Colon (tissue), 2 donors: Measurements from ENCODE around the gene ASXL3.

Source experiments
- FAIRE-seq: peaks from 2 replicates; lab custom pipeline; 2012; peaks lifted over from hg19 to GRCh38; lab: Jason Lieb, UNC
- donor health status: control.
- donor health status: control.

The ASXL3 gene

DNA sequence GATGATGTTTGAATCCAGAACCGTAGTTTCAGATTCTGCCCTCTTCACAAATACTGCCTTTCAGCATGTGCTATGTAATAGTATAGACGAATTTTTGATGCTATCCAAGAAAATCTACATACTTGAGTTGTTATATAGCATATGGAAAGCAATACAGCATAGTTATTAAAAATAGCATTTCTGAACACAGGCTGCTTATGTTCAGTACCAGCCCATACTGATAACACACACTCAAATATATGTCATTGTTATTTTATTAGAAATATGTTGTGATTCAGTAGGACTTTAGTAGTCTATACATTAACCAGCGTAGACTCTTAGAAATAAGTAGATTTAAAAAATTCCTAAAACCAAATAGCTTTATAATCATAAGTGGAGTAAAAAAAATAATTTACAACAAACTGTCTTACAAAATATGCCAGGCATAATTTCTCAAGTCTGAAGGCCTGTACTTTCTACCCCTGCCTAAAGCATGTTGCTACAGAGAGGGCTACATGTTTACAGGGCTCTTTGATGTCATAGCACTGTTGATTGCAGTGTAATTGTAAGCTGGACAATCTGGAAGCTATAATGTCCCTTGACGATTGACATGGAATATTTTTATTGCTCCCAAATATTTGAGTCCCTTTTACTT, 86.3 kb downstream of the ASXL3 start:
- FAIRE-seq = no peak

DNA sequence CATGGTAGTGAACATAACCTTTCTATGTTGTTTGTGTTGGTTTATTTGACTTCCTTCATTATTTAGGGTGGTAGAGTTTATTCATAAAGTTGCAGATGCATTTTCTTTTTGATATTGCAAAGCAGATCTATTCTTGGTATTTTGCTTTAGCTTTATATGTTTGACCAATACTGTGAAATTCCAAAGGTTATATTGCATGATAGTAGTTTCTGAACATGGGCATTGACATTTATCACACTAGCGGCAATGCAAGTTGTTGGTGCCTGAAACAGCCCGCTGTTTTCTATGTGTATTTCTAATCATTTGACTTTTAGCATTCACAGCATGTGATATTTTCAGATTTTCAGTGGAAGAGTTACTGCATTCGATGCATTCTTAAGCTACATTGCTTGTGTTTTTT, 87.2 kb downstream of the ASXL3 start:
- no peak for FAIRE-seq

DNA sequence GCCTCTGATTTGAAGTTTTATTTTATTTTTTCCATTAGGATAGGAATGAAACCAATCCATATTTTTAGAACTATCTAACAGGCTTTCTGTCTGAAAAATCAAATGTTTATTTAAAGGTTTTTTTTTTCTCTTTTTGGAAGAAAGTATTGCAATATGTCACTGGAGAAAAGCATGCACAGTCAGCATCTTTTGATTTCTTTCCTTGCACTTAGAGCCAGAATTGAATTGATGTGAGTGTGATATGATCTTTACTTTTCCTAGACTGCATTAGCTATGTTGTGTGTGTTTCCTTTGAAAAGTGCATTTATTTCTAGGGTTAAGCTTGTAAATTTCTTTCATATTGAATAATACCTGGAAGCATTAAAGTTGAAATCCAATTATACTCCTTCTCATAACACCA, 87.6 kb downstream of the ASXL3 start:
- FAIRE-seq = no peak

DNA sequence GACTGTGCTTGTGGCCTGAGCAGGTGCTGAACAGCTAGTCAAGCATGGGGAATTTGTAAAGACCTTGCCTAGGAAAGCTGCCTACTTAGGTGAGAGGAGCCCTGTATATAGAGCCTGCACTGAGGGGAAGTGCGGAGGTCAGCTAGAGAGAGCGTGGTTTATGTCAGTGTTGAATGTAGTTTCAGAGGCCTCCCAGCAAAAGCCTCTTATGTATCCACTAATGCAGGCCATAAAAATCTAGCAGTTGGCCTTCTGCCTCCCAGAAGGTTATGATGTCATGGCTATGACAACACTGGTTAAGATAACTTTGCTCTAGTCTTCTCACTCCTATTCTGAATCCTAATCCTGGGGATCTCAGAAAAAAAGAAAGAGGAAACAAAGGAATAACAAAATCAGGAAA, 88.9 kb downstream of the ASXL3 start:
- FAIRE-seq = no peak

DNA sequence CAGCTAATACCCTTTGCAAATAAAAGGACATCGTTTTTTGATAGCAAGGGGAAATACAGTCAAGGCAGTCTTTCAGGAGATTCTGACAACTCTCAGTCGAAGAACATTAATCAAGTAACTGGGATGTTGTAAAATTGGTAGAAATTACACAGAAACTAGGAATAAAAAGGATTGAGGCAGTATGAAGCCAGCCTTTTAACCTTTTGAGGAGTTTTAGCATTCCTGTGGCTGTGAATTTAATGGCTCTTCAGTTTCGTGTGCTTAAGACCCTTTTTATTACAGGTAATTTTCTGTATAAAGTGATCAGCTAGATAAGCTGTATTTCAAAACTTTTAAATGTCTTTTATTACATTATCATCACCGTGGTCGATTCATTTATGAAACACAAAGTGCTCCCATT, 91.6 kb downstream of the ASXL3 start:
- FAIRE-seq = no peak

DNA sequence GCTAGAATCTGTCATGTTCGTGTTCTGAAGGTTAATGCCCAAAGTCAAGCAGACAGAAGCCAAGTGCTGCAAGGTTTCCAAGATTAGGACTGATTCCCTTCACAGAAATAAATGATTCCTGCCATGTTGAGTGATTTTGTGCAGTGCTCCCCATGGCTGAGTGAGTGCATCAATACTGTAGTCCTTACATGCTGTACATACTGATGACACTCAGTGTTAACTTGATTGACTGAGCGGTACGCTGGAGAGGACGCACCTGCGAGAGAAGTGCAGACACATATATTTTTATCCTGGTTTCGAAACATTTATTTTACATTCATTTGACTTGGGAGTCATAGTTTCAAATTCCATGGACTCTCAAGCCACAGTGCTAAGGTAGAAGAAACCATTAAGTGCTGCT, 92.0 kb downstream of the ASXL3 start:
- FAIRE-seq = no peak

DNA sequence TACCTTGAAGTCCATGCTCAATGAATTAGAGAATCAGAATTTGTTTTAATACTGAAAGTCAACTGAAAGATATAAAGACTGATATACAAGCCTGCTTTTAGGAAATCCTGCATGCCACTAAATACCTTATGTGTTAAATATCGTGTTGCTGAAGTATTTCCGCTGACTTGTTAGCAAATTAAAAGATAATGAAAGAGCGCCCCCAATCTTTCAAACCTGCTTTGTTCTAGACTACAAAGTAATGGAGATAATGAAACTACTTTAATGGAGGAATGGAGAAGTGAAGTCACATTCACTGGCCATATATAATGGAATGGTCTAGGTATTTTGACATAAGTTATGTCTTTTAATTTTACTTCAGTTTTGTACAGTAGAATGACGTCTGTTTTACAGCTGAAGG, 95.7 kb downstream of the ASXL3 start:
- no peak for FAIRE-seq

DNA sequence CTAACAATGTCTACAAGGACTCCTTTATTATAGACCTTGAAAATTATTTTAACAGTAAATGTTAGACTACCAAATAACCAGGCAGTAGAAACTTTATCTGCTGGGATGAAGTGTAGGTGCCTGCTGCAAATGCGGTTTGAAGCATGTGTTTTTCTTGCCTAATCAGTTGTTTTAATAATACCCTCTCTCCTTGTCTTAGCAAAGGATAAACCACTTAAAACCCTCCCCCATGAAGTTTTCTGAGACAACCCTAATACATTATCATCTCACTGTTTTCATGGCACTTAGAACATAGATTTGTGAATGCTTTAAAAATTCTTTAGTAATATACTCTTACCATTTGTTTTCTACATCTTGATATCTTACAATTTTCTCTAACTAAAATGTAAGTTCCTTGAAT, 98.6 kb downstream of the ASXL3 start:
- no peak for FAIRE-seq

DNA sequence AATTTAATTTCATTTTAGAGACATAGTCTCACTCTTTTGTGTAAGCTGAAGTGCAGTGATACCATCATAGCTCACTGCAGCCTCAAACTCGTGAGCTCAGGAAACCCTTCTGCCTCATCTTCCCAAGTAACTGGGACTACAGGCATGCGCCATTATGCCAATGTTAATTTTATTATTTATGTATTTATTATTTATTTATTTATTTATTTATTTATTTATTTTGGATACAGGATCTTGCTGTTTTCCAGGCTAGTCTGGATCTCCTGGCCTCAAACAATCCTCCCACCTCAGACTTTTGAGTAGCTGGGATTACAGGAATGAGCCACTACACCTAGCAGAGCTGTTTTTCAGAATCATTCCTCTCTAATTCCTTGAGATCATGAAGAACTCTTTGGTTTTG, 99.9 kb downstream of the ASXL3 start:
- FAIRE-seq = no peak

DNA sequence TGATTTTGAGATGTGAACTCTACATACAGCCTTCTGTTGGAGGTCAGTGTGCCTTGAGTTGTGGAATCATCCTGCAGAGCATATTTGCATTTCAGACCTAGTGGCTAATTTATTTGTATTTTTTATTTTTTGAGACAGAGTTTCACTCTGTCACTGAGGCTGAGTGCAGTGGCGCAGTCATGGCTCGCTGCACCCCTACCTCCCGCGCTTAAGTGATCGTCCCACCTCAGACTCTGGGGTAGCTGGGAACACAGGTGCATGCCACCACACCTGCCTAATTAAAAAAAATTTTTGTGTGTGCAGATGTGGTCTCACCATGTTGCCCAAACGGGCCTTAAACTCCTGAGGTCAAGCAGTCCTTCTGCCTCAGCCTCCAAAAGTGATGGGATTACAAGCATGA, 104.4 kb downstream of the ASXL3 start:
- FAIRE-seq = no peak

DNA sequence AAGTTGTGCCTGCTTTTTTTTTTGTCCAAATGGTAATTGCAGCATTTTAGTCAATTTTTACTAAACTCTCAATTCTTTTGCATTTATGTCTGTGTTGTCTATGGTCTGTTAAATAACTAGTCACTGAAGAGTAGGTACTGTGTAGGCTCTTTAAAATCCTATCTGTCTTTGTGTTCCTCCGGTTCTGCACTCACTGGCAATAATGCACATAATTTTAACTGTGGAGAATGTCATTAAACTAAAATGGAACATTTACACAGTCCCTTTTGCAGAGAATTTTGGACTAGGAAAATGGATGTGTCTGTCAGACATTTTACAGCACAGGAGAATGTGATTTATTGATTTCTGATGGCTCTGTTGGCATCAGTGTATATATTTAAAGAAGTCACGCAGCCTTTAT, 116.6 kb downstream of the ASXL3 start:
- FAIRE-seq = no peak

DNA sequence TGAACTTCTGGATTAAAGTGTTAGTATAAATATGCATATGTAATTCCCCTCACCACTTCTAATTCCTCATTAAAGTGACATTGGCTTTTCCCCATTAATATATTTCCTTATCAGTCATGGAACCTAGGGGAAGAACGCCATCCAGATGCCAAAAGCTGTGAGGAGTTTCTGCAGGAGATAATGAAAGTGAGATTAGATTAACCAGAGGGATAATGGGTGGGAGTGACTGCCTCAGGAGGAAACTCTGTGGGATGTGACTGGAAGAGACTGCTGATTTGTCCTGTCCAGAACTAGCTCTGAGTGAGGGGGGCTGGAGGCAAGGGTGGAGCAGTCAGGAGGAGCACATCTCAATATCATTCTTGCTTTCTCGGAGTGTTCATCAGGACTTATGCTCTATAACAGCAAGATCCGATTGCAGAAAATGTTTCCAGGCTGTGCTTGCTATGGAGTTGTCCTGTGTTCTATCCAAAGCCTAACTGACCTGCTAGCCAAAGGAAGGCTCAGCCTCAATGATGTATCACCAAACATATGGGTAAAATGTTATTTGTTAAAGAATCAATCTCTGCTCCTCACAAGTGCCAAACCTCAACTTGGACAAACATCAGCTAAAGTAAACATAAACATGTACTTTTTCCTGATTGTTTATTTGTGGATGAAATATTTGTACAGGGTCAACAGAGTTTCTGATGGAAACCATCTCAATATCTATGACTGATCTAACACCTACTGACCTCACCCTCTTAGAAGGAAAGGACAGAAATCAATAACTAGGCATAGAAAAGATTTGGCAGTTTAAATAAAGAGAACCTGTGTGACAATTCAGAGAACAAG, 118.5 kb downstream of the ASXL3 start:
- no peak for FAIRE-seq

DNA sequence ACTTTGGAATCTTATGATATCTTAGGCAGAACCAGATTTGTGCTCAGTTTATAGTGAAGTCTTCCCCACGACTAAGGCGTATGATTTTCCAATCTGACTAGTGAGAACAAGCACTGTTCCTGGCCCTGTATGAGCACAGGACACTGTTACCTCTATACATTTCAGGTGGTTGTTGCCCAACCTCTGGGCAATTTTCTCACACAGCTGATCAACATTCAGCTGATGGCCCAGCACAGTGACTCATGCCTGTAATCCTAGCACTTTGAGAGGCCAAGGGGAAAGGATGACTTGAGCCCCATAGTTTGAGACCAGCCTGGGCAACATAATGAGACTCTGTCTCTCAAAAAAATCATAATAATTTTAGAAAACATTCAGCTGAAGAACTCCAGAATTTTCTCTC, 119.5 kb downstream of the ASXL3 start:
- no peak for FAIRE-seq

DNA sequence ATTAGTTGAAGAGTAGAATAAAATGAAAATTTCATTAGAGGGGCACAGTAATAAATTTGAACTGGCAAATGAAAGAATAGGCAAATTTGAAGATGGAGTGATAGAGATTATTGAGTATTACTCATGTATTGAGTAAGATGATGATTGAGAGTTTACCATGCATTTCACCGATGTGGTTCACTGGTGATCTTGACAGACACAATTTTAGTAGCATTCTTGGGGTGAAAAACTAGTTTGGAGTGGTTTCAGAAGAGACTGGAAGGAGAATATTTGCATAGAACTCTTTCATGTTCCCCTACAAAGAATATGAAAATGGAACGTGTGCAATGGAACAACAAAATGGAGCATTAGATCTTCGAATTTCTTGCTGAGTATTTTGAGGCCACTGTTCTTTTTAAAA, 121.4 kb downstream of the ASXL3 start:
- no peak for FAIRE-seq

DNA sequence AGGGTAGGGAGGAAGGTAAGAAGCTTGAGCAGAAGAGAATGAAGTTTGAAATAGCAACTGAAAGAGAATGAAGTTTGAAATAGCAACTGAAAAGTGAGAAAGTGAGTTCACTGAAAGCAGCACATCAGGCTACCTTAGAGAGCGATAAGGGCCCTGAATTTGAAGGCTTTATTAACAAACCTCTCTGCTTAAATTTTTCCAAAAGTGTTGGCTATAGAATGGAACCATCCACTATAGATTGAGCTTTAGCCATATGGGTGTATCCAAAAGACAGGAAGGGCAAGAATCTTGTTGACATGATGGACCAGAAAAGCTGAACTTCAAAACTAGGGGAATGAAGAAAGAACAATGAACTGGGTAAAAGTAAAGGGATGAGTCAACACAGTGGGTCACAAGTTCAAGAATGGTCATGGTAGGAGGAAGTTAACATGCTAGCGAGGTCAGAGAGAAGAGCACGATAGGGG, 122.5 kb downstream of the ASXL3 start:
- no peak for FAIRE-seq

DNA sequence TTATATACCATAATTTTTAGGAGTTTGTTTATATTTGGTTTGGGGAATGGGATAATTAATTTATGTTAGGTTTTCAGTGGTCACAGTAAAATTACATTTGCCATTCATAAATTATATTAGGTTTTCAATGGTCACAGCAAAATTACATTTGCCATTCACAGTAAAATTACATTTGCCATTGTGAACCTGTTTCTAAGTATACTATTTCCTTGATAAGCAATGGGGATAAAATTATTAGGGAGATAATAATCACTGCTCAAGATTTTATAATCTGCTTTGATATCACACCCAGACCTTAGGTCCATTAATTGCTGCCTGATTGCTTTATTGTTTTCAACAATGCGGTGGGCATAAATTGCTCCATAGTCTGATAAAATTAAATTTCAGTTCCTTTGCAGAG, 124.6 kb downstream of the ASXL3 start:
- FAIRE-seq = no peak

DNA sequence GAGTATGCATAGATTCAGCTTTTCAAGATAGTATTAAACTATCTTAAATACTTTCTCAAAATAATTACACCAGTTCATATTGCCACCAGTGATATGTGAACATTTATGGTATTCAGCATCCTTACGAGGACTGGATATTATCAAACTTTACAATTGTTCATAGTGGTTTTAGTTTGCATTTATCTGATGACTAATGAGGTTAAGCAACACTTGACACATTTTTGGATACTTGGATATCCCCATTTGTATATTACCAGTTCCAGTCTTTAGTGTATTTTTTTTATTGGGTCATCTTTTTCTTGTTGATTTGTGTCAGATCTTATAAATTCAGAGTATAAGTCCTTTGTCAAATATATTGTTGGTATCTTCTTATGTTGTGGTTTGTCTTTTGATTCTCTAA, 128.4 kb downstream of the ASXL3 start:
- FAIRE-seq = no peak

DNA sequence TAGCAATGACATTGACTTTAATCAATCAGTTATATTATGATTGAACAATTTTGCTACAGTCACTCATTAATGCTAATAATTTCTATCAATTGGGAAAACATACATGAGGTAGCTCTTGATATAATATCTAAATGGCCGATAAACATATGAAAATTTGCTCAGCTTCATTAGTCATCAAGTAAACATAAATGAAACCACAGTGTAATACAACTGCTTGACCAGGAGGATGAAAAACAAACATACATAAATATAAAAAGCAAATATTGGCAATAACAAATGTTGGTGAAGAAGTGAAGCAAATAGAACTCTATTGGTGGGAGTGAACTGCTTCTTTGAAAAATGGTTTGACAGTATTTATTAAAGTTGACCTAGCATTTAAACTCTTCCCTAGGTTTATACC, 130.9 kb downstream of the ASXL3 start:
- FAIRE-seq = no peak

DNA sequence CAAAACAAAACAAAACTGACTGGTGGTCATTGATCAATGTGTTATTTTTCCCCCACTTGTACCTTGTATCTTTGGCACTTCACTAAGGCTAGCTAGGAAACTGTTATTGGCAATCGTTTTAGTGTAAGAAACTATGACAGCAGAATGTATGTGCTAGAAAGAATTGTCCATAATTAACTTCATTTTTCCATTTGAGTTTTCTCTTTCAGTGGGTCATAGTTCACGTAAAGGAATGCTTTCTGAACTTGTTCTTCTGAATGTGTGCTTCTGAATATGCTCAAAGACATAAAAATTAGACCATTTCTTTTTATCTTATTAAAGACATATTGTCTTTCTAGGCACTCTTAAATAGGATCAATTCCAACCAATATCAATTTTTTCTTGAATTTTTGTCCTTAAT, 132.2 kb downstream of the ASXL3 start:
- no peak for FAIRE-seq

DNA sequence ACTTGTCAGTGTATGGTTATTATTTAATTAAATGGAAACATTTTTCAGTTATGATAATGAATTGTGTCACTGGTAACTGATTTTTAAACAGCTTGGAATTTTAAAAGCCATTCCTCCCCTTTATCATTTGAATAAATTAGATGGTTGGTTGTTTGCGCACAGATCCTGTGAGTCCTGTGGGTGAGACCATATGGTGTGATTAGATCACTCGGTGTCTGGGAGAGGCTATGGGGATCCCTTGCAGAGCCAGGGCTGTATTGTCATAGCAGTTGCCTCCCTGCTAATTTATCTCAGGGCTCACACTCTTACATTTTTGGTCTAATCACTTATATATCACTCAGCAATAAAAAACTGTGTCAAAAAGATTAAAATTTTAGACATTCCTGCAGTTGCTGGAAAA, 133.5 kb downstream of the ASXL3 start:
- FAIRE-seq = no peak

DNA sequence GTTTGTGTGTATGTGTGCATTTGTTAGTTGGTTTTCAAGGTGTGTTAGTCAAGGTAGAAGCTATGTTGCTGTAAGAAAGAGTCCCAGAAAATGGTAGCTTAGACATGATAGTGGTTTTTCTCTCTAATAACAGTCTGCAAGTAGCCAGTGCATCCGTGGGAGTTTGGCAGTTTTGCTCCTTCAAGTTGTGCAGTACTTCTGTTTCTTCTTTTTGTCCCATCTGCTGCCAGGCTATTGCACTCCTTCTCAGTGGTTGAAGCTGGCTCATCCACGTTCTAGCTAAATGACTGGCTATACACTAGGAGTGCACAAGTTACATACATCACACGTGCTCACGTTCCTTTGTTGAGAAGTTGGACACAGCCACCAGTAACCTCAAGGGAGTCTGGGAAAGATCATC, 134.7 kb downstream of the ASXL3 start:
- FAIRE-seq = no peak

DNA sequence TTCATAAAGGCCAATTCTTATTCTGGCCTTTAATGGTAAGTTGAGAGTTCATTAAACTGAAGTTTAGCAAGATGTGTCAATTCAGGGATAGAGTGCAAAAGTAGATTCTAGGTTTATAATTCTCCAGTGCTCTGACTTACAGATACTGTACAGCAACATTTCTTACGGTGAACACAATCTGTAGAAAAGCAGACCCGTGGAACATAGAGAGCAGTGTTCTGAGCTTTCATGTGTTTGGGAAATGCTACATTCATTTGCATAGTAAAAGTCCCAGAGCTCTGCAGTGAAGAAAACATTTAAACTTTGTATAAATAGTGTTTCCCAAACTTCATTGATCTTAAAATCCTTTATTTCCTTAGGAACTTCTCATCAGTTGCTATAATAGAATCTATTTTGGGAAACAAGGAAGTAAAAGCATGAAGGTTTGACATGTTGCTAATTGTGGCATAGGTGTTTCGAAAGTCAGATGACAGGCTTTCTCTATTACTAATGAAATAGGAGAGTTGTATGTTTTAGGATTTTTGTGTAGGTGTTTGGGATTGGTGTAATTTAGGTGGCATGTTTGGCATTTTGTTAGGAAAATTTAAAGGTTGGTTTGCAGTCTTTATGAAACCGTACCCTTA, 138.2 kb downstream of the ASXL3 start:
- no peak for FAIRE-seq

DNA sequence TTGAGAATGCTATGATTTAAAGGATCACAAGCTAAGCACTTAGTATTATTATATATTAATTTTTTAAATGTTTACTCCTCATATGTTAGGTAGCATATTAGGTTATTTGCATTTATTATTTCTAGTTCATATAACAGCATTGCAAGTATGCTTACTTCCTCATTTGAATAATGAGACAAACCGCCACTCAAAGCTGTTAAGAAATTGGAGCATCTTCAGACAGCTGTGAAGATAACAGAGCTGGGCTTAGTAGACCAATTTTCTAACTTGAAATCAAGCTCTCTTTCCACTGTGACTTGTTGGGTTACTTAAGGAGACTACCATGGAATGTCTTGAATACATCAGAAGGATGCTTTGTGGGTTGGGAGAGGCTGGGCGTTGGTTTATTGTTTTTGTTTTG, 139.3 kb downstream of the ASXL3 start:
- no peak for FAIRE-seq

DNA sequence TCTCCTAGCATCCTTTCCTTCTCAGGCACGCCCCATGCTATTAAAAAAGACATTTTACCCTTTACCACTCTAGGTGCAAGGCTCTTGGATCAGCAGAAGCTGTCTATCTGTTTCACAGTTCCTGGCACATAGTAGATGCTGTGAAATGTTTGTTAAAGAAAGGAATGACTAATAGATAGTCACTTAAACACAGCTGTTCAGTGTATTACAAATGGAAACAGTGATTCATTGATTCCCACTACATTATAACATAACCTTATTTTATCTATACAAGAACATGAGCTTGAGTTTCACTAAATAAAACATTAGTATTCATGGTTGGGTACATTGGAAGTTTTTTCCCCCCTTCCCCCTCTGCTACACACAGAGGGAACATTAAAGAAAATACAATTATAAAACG, 142.1 kb downstream of the ASXL3 start:
- no peak for FAIRE-seq
